K562 (cell line): Measurements from ENCODE around the gene LEO1. TPM values are rescaled to one million over a fixed set of nuclear protein-coding genes. Genes with fewer than 3 reads are reported as not detected.

Source experiments
- DACH1 ChIP-seq: fragments of 450-650 bp; IDR thresholded peaks from 2 replicates; pipeline ENCODE4 v1.6.1; 2018; ENCODE audit not compliant: partially characterized antibody
- HNRNPL ChIP-seq: fragments of 200-400 bp; formaldehyde crosslinking; IDR thresholded peaks from 2 replicates; pipeline ENCODE4 v1.6.1; 2017; ENCODE audit warnings: low read depth, mild to moderate bottlenecking, low read length
- HNRNPLL ChIP-seq: fragments of 200-400 bp; formaldehyde crosslinking; IDR thresholded peaks from 2 replicates; pipeline ENCODE4 v1.6.1; 2017; ENCODE audit warnings: low read length, low read depth, mild to moderate bottlenecking; ENCODE audit not compliant: poor library complexity, severe bottlenecking
- HOXB6 ChIP-seq: fragments of 250-450 bp; sonication (Bioruptor Pico); IDR thresholded peaks from 2 replicates; pipeline ENCODE4 v1.5.1; 2022; ENCODE audit warnings: mild to moderate bottlenecking, borderline replicate concordance
- KLF13 ChIP-seq: fragments of 450-650 bp; IDR thresholded peaks from 2 replicates; pipeline ENCODE4 v1.6.1; 2016; ENCODE audit warnings: missing genetic modification characterization, low read depth, mild to moderate bottlenecking, missing compliant biosample characterization, moderate library complexity, borderline replicate concordance
- NFYB ChIP-seq: IDR thresholded peaks from 2 replicates; pipeline ENCODE4 v1.6.1; 2011; ENCODE audit warnings: mild to moderate bottlenecking, moderate library complexity; ENCODE audit not compliant: insufficient read length; ENCODE audit errors: extremely low read depth
- PHB ChIP-seq: fragments of 250-450 bp; sonication (Bioruptor Pico); IDR thresholded peaks from 2 replicates; pipeline ENCODE4 v1.5.0; 2021
- POLR2G ChIP-seq: fragments of 200-400 bp; formaldehyde crosslinking; IDR thresholded peaks from 2 replicates; pipeline ENCODE4 v1.6.1; 2017; ENCODE audit warnings: low read depth, mild to moderate bottlenecking, antibody characterized with exemption, low read length, moderate library complexity
- ZKSCAN3 ChIP-seq: fragments of 250-450 bp; sonication (Bioruptor Pico); IDR thresholded peaks from 2 replicates; pipeline ENCODE4 v1.4.0; 2020
- ZNF175 ChIP-seq: fragments of 200-800 bp; sonication (Bioruptor generic); IDR thresholded peaks from 2 replicates; pipeline ENCODE4 v1.6.1; 2016; ENCODE audit warnings: low read depth, mild to moderate bottlenecking, missing genetic modification characterization, missing compliant biosample characterization
- polyA plus RNA-seq, 8 experiments: library from polyadenylated mRNA; depleted of rRNA in 4 of 8; stranded (reverse) in 5 of 8; unstranded in 3 of 8; fragments of >200 nt; fragmentation: Nextera tagmentation in 2 of 8; fragmentation: Illumina TruSeq in 1 of 8; extraction: Ambion mirVana in 2 of 8; extraction: Trizol in 1 of 8; gene quantifications; 2 replicates each; pipeline versions ENCODE4 v1.2.1 to v1.2.3, GENCODE V29; 2011 to 2014; ENCODE audit warnings: inconsistent platforms in 1 of 8, missing spikeins in 1 of 8
- total RNA-seq, 7 experiments: library from RNA; depleted of rRNA in 6 of 7; stranded (reverse); fragments of >200 nt in 6 of 7; fragmentation: Illumina TruSeq in 2 of 7; extraction: Trizol in 2 of 7; gene quantifications; 2 replicates each; pipeline versions ENCODE4 v1.2.1 to v1.2.3, GENCODE V29; 2011 to 2021; ENCODE audit warnings: low replicate concordance in 1 of 7
- TF ChIP-seq, protein P1 (sequence below): IDR thresholded peaks from 3 replicates; pipeline ENCODE4 v1.6.1; 2011; ENCODE audit warnings: borderline replicate concordance, mild to moderate bottlenecking, moderate library complexity; ENCODE audit not compliant: insufficient read length; ENCODE audit errors: extremely low read depth
- TF ChIP-seq, protein P2 (sequence below), 2 experiments: fragments of 450-650 bp in 1 of 2; sonication (generic) in 1 of 2; formaldehyde crosslinking in 1 of 2; IDR thresholded peaks; 2 replicates each; pipeline versions ENCODE4 v1.7.1 to v1.9.0; 2016 to 2022; ENCODE audit warnings: inconsistent platforms in 1 of 2, mild to moderate bottlenecking in 1 of 2, missing genetic modification reagents in 1 of 2

Gene LEO1
- total and polyA plus RNA-seq, 9 of the 15 experiments (the other 6 are each of a cell fraction or from before 2014, with no cell fraction given), result 8.4 to 48.3 (median 37.9) TPM

DNA sequence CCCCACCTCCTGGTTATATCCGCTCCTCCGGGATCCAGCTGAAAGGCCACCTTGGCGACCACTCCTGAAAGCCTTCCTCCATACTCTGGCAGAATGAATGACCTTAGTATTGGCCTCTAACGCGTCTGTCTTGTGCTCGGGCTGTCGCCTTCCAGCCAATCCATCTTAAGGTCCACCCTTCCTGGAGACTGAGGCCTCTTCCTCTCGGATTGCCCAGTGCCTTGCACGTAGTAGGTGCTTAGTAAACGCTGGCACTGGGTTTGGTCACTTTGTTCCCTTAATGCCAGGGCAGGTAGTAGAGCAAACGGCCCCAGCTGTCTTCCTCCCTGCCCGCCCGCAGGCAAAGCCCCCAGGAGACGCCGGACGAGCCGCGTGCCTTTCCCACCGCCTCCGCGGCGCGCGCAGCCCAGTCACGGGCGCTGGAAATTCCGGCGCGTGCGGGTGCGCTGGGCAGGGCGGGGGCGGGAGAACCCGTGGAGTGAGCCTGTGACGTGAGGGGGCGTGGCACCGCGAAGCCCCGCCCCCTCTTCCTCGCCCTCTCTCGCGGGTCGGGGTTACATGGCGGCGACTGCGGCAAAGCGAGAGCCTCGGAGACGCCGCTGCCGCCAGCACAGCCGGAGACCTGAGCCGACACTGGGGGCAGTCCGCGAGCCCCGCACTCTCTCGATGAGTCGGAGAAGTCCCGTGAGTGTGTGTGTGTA, 47.3 kb upstream of the LEO1 start, which contains the start of gene MAPK6 (continued):
- TF ChIP-seq DACH1, result no peak
- no peak for TF ChIP-seq HOXB6
- TF ChIP-seq NFYB, result no peak
- peak; percentile 78 for TF ChIP-seq KLF13
- no peak for TF ChIP-seq PHB (CRISPR knock-in tag)
- TF ChIP-seq, protein P1, sequence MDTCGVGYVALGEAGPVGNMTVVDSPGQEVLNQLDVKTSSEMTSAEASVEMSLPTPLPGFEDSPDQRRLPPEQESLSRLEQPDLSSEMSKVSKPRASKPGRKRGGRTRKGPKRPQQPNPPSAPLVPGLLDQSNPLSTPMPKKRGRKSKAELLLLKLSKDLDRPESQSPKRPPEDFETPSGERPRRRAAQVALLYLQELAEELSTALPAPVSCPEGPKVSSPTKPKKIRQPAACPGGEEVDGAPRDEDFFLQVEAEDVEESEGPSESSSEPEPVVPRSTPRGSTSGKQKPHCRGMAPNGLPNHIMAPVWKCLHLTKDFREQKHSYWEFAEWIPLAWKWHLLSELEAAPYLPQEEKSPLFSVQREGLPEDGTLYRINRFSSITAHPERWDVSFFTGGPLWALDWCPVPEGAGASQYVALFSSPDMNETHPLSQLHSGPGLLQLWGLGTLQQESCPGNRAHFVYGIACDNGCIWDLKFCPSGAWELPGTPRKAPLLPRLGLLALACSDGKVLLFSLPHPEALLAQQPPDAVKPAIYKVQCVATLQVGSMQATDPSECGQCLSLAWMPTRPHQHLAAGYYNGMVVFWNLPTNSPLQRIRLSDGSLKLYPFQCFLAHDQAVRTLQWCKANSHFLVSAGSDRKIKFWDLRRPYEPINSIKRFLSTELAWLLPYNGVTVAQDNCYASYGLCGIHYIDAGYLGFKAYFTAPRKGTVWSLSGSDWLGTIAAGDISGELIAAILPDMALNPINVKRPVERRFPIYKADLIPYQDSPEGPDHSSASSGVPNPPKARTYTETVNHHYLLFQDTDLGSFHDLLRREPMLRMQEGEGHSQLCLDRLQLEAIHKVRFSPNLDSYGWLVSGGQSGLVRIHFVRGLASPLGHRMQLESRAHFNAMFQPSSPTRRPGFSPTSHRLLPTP, result no peak
- TF ChIP-seq ZNF175, result 0 out of 2 replicates have a peak, but pooled peaks have one; percentile 21
- no peak for TF ChIP-seq ZKSCAN3 (CRISPR knock-in tag)
- TF ChIP-seq POLR2G, result peak; percentile 89
- peak; percentile 57 for TF ChIP-seq HNRNPLL
- TF ChIP-seq, protein P2, sequence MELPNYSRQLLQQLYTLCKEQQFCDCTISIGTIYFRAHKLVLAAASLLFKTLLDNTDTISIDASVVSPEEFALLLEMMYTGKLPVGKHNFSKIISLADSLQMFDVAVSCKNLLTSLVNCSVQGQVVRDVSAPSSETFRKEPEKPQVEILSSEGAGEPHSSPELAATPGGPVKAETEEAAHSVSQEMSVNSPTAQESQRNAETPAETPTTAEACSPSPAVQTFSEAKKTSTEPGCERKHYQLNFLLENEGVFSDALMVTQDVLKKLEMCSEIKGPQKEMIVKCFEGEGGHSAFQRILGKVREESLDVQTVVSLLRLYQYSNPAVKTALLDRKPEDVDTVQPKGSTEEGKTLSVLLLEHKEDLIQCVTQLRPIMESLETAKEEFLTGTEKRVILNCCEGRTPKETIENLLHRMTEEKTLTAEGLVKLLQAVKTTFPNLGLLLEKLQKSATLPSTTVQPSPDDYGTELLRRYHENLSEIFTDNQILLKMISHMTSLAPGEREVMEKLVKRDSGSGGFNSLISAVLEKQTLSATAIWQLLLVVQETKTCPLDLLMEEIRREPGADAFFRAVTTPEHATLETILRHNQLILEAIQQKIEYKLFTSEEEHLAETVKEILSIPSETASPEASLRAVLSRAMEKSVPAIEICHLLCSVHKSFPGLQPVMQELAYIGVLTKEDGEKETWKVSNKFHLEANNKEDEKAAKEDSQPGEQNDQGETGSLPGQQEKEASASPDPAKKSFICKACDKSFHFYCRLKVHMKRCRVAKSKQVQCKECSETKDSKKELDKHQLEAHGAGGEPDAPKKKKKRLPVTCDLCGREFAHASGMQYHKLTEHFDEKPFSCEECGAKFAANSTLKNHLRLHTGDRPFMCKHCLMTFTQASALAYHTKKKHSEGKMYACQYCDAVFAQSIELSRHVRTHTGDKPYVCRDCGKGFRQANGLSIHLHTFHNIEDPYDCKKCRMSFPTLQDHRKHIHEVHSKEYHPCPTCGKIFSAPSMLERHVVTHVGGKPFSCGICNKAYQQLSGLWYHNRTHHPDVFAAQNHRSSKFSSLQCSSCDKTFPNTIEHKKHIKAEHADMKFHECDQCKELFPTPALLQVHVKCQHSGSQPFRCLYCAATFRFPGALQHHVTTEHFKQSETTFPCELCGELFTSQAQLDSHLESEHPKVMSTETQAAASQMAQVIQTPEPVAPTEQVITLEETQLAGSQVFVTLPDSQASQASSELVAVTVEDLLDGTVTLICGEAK (IDR thresholded peaks at IDR 0.05), result peak; percentile 56; the same call in 1 of the 2 replicates
- TF ChIP-seq, protein P2 (CRISPR knock-in tag; IDR thresholded peaks at IDR 0.05), result no peak
- peak; percentile 85; the same call in 1 of the 2 replicates for TF ChIP-seq HNRNPL
